HTERT RPE-1 (cell line): ENCODE data around the gene DNAJC3.
"Not testable (repeated sequence)": the region's sequence is repeated elsewhere in the genome, so short reads cannot be mapped to it uniquely, and the experiment has no call there.

Source experiments
- in situ Hi-C: fragments of 300-500 bp; cut with MboI; formaldehyde crosslinking; loops from 4 replicates; pipeline ENCODE4 v1.14.3; 2020; ENCODE audit warnings: low sequenced_read_pairs

DNAJC3 gene

DNA sequence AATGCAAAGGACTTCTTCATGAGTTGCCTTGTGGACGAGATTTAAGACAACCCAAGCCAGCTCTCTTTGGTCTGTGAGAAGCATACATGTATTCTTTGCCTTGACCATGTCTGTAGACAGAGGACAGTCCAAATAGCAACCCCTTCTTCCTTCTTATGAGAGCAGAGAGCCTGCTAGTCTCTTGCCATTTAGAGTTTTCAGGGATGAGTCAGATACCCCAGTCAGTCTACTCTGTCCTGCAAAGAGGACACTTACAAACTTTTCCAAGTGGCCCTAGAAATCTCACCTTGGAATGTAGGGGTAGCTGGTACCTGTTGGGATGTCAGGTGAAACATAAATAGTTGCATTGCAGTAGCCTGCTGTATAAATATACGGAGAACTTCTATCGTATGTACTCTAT lies 36.7 kb downstream of the DNAJC3 start:
- in situ Hi-C loops = no loop called here

DNA sequence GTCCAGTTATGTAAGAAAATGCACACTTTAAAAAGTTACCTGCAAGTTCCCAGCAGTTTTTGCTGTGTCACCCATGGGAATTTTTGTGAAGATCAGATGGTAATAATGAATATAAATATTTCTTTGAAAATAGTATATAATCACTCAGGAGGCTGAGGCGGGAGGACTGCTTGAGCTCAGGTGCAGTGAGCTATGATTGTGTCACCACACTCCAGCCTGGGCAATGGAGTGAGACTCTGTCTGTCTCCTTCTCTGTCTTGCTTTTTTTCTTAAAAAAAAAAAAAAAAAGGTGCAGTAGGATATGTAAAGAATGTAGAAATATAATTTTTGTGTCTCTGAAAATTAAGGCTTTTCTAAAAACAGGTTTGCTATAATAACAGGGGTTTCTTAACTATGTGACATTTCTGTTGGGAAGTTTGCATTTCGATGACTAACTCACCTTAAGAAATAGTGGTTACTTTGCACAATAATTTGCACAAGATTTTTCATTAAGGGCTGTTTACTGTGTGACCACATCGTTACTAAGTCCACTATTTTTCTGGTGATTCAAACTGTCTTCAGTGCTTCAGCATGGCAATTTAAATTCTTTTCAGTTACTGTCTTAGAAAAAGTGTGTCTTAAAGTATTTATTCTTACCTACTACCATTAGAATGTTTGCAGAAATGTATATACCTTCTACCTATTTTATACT lies 37.3 kb downstream of the DNAJC3 start:
- in situ Hi-C loops = no loop called here

DNA sequence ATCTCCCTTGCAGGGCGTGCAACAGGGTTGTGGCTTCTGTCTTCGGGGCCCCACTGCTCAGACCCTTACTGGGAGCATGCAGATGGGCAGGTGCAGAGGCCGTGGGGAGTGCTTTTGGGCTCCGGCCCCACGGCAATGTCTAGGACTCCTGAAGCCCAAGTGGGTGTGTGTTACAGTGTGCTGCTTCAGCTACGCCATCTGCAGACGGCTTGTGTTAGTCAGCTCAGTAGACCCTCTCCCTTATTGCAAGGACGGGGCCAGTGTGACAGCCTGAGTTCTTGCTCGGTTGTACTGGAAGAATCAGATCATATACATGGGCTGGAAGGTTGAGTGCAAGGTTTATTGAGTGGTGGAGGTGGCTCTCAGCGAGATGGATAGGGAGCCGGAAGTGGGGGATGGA lies 39.3 kb downstream of the DNAJC3 start:
- in situ Hi-C loops = no loop called here

DNA sequence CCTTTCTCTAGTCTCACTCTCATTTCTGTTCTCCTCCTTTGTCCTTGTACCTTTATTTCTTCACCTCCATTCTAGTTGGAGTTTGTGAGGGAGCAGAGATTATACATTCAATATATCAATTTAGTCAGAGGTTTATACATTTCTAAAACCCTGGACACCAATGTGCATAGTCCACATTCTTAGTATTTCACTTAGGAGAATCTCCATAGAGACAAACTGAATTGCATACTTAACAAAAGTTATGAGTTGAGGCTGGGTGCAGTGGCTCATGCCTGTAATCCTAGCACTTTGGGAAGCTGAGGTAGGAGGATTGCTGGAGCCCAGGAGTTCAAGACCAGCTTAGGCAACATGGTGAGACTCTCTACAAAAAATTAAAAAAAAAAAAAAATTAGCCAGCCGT lies 45.3 kb downstream of the DNAJC3 start:
- in situ Hi-C loops = no loop called here

DNA sequence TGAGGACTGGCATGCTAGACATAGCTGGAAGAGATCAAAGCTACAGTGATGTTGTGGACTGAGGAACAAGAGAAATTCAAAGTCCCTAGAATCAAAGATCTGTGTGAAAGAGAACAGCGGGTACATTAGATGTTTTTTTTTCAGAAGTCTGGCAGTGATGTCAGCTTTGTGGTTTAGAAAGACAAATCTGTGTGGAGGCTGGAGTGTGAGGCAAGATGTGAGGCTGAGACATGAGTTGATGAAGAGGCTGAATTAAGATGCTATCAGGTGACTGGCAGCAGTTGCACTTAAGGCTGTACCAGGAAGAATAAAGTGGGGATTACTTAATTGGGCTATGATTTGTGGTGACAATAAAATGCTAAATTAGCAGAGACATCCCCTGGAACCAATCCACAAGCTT lies 46.5 kb downstream of the DNAJC3 start:
- in situ Hi-C loops = no loop called here

DNA sequence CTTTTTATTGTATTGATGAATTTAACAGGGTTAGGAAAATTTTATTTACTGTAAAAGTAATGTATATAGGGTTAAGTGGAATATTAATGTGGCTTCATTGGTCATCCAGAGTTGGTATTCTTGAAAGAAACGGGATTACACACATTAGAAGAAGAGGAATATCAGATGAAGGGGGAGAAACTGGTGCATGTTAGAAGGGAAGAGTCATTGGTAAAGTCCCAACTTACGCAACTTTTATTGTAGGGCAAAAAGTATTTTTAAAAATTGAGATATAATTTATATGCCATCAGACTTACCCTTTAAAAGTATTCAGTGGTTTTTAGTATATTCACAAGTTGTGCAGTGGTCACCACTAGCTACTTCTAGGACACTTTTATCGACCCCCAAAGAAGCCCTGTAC lies 47.3 kb downstream of the DNAJC3 start:
- in situ Hi-C loops = no loop called here

DNA sequence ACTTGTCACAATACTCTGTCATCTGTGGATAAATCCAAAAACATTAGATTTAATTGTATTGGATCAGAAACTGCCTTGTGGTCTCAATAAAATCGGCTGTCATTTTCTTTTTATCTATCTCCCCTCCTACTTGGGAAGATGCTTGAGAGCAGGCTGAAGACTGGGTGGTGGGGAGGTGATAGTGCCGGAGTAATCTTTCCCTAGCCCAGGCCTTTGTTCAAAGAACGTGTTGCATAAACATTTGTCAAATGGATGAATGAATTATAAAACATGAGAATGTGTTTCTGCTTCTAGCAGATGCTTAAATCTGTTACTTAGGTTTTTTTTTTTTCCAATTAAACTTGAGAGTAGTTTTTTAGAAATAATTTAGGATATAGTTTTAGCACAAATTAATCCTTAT lies 49.9 kb downstream of the DNAJC3 start:
- in situ Hi-C loops = no loop called here

DNA sequence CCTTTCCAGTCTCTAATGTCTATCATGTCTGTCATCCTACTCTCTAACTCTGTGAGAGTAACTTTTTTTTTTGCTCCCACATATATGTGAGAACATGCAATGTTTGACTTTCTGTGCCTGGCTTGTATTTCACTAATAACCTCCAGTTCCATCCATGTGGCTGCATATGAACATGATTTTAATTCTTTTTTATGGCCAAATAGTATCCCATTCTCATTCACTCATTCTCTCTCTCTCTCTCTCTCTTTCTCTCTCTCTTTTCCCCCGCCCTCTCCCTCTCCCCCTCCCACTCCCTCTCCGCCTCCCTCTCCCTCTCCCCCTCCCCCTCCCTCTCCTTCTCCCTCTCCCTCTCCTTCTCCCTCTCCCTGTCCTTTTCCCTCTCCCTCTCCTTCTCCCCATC lies 52.0 kb downstream of the DNAJC3 start:
- in situ Hi-C loops = no loop called here

DNA sequence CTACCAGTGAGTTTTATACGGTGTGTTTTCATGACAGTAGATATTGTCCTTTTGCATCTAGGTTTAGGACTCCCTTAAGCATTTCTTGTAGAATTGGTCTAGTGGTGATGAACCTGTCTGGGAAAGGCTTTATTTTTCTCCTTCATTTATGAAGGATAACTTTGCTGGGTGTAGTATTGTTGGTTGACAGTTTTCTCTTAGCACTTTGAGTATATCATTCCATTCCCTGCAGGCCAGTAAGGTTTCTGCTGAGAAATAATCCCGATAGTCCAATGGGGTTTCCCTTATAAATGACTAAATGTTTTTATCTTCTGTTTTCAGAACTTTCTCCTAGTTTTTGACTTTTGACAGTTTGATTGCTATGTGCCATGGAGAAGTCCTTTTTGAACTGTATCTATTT lies 57.2 kb downstream of the DNAJC3 start:
- in situ Hi-C loops = no loop called here

DNA sequence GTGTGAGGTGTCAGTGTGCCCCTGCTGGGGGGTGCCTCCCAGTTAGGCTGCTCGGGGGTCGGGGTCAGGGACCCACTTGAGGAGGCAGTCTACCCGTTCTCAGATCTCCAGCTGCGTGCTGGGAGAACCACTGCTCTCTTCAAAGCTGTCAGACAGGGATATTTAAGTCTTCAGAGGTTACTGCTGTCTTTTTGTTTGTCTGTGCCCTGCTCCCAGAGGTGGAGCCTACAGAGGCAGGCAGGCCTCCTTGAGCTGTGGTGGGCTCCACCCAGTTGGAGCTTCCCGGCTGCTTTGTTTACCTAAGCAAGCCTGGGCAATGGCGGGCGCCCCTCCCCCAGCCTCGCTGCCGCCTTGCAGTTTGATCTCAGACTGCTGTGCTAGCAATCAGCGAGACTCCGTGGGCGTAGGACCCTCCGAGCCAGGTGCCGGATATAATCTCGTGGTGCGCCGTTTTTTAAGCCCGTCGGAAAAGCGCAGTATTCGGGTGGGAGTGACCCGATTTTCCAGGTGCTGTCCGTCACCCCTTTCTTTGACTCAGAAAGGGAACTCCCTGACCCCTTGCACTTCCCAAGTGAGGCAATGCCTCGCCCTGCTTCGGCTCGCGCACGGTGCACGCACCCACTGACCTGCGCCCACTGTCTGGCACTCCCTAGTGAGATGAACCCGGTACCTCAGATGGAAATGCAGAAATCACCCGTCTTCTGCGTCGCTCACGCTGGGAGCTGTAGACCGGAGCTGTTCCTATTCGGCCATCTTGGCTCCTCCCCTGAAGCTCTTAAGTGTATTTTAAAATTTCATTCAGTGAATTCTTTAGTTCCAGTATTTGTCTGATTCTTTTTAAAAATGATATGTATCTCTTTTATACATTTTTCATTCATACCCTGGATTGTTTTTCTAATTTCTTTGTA lies 63.4 kb downstream of the DNAJC3 start:
- in situ Hi-C loops = not testable (repeated sequence)

DNA sequence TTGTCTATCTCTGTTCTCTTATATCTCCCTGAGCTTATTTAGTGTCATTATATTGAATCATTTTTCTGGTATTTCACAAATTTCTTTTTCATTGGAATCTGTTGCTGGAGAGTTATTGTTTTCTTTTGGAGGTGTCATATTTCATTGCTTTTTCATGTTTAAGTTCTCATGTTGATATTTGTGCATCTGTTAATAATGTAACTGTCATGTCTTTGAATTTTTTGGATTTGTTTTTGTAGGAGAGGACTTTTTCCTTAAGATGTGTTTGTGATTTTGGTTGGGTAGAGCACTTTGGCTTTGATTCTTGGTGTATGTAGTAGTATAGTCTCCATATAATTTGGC lies 64.0 kb downstream of the DNAJC3 start:
- in situ Hi-C loops = no loop called here

DNA sequence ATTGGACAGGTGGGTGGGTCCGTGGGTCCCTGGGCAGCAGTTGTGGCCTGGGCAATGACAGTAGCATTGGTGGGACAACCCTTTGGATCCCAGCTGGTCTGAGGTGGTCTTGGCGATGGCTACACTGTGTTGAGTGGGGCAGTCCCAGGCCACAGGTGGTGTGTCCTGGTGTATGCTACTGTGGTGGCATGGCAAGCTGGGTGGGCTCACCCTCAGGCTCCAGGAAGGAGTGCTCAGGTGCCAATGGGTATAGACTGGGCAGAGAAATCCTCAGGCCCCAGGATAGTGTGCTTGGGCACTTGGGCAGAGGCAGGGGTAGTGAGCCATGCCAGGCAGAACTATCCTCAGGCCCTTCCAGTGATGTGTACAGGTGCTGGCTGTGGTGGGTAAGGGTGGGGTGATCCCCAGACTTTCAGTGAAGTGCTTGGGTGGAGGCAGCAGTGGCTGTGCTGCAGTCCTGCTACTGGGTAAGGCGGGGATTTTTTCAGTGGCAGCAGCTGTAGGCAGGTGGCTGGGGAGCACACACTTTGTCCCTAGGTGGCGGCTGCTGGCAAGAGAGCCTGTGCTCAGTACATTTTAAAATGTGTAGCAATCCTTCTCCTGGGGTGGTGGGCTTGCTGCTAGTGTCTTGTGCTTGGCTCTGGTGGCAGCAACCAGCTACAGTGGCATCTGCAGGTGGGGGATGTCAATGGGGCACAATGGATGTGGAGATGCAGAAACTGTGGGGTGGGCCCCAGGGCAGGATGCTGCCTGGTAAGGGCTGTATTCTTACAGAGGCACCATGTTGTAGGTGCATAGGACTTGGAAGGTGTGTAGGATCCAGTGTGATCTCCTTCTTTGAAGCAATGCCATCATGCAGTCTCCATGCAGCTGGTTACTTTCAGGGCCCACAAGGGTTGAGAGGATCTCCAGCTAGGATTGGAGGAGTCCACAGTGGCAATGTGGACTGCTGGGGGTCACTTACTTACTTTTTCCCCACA lies 64.9 kb downstream of the DNAJC3 start:
- in situ Hi-C loops = no loop called here

DNA sequence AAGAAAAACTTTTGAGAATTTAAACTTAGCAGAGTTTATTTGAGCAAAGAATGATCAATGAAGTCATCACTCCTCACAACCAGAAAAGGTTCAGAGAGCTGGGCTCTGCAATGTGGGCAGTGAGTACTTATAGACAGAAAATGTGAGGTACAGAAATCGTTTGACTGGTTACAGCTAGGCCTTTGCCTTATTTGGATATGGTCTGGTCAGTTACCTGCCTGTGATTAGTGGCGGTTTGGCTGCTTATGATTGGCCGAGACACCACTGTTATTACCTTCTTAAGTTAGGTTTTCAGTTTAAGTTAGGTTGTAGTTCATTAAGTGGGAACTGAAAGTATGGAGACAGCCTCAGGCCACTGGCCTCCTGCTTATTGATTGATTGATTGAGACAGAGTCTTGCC lies 66.3 kb downstream of the DNAJC3 start:
- in situ Hi-C loops = no loop called here

DNA sequence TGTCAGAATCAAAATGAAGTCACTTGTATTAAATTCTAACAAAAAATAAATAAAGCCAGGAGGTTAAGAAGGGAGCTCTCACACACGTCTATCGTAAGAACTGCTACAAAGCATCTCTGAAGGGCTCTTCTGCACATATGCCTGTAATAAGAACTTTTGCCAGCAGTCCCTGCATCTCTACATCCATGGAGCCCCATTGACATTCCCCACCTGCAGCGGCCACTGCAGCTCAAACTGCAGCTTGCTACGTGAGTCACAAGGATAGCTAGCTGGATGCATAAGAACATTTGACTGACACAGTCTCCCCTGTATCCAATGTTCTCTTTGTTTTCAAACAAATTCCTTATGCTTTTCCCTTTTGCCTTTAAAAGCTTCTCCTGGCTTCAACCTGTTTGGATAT lies 68.3 kb downstream of the DNAJC3 start:
- in situ Hi-C loops = no loop called here

DNA sequence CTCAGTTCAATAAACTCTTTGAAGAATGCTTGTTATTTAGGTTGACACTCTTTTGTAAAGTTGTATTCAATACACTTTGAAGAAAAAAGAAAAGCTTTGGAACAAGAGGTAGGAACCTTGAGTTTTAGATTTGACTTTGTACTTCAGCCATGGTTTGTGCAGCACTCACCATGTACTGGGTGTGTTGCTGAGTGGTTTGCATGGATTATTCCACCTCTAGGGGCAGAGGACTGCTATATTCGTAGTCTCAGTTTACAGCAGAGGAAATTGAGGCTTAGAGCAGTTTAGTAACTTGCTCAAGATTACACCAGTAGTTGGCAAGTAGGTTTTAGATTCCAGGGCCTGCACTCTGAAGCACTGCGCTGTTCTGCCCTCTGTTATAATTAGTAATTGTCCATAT lies 68.8 kb downstream of the DNAJC3 start:
- in situ Hi-C loops = no loop called here

DNA sequence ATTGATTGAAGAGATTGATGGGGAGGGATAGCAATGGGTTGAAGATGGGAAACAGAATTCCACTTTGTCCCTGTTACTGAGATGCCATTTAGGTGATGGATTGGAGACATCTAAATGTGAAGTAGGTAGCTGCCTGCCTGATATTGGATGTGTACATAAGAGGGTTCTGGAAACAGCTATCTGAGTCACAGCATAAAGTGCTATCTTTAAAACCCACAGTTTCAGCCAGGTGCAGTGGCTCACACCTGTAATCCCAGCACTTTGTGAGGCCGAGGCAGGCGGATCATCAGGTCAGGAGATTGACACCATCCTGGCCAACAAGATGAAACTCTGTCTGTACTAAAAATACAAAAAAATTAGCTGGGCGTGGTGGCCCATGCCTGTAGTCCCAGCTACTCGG lies 72.6 kb downstream of the DNAJC3 start:
- in situ Hi-C loops = no loop called here

DNA sequence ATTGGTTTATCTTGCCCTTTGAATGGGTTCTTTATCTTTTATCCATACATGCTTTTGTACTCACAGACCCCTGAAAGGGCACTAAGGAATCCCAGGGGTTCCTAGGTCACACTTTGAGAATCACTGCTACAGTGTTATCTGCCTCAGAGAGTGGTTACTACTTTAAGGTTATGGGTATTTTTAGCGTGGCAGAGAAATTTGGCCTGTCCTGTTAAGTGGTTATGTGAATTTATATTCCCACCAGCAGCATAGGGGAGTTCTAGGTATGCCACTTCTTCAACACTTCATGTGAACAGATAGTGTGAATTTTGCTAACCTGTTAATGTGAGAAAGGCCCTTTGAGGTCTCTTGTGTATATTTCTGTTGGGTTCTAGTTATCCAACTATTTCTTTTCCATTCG lies 75.7 kb downstream of the DNAJC3 start:
- in situ Hi-C loops = no loop called here

DNA sequence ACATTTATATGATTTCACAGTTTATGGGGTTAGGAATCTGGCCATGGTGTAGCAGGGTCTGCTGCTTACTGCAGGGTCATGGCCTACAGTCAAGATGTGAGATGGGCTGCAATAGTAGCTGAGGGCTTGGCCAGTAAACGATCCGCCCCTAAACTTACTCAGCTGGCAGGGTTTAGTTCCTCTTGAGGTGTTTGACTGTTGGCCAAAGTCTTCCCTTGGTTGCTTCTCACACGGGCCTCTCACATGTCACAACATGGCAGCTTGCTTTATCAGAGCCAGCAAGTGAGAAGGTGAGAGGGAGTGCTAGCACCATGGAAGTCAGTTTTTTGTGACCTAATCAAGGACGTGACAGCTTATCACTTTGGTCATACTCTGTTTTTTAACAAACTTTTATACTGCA lies 77.1 kb downstream of the DNAJC3 start:
- in situ Hi-C loops = no loop called here

DNA sequence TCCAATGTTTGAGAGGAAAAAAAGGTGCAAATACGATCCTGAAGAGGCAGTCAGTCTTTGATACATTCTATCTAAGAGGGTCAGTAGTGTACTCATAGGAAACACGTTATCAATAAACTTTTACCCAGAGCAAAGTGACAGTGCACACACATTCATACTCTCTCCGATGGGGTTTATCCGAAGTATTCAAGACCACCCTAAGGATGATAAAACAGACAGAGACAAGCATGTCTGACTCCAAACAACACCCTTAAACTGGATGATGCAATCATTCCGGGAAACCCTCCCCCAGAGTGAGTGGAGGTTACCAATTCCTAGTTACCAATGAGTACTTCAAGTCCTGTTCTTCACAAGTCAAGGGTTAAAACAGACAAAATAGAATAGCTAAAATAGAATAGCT lies 79.1 kb downstream of the DNAJC3 start:
- in situ Hi-C loops = no loop called here

DNA sequence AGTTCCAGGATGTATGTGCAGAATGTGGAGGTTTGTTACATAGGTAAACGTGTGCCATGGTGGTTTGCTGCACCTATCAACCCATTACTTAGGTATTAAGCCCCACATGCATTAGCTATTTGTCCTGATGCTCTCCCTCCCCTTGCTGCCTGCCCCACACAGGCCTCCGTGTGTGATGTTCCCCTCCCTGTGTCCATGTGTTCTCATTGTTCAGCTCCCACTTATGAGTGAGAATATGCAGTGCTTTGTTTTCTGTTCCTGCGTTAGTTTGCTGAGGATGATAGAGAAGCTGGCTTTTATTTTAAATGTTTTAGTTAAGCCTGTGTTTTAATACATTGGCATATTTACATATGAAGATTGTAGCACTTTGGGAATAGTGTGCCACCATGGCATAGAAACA lies 85.7 kb downstream of the DNAJC3 start:
- in situ Hi-C loops = not testable (repeated sequence)

DNA sequence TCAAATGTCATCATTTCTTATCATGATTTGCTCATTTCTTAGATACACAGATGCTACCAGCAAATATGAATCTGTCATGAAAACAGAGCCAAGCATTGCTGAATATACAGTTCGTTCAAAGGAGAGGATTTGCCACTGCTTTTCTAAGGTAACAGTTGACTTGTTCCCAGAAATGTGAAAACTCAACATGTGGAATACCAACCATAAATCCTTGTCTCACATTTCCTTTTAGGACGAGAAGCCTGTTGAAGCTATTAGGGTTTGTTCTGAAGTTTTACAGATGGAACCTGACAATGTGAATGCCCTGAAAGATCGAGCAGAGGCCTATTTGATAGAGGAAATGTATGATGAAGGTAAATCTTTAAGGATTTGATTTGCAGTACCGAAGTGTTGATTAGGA lies 86.7 kb downstream of the DNAJC3 start:
- in situ Hi-C loops = no loop called here
